Measurements from ENCODE around the gene MXD1. TPM values are rescaled to one million over a fixed set of nuclear protein-coding genes. Genes with fewer than 3 reads are reported as not detected.
A peak's percentile ranks its signal among the peaks of the same experiment; 100 is the strongest.

Gene MXD1
- total and polyA plus RNA-seq, 9 of the 15 experiments (the other 6 are each of a cell fraction or from before 2014, with no cell fraction given), result 6.7 to 35.9 (median 11.0) TPM

DNA sequence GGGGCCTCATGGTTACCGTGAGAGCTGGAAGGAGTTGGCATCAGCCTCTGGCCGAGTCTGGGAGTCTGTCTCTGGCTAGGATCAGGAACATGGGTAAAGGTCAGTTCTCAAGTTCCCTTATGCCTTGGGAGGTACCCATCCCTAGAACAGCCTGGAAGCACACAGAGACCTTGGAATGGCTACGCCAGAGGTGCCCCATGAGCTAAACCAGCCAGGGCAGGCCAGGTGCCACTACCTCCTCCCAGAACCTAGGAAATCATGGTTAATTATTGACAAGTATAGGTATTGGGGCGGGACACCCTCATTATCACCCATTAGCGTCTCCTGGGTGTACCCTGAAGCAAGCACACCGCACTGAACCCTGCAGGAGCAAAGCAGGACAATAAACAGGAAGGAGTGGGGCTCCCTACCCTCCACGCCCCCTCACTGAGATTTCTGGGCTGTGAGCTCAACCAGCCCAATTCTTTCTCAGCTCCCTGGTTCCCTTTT lies 49.5 kb downstream of the MXD1 start:
- DNase-seq (ENCODE audit: extremely low read depth in 1 of 4, low spot score in 3 of 4), result peak in 1 of 4 experiments; percentile 8
- Histone ChIP-seq H4K20me1 (replicated peaks; ENCODE audit: control insufficient read depth, insufficient read depth, low read length) (no peaks in the 10 kb centered on the region; the same call in 1 of the 2 replicates), H3K4me1 (replicated peaks in 1 of 2; ENCODE audit: control insufficient read depth in 2 of 2, insufficient read depth in 2 of 2, low read length in 2 of 2) (peaks cover 0 to 13% of the 10 kb centered on the region in 2 experiments; a peak in 3 of 5 replicates), H3K9me1 (ENCODE audit: control insufficient read depth, insufficient read depth, low read length) (no peaks in the 10 kb centered on the region), H3K9ac (ENCODE audit: insufficient read depth in 1 of 2, low read depth in 2 of 2, low read length in 2 of 2) (peak overlapping the region in 1 of 2 experiments; percentile 26; a peak in 1 of 4 replicates), H3K27me3 (ENCODE audit: control insufficient read depth in 2 of 2, insufficient read depth in 2 of 2, low read length in 2 of 2) (no peaks in the 10 kb centered on the region), H3K36me3 (ENCODE audit: control insufficient read depth, insufficient read depth, low read length) (no peaks in the 10 kb centered on the region), H3K9me3 (replicated peaks; ENCODE audit: control insufficient read depth, insufficient read depth, low read depth, low read length) (no peaks in the 10 kb centered on the region), H3K4me3 (no peak overlapping the region), H2AFZ (ENCODE audit: low read depth, low read length) (no peak overlapping the region), H3K27ac (ENCODE audit: extremely low read depth, low read depth, low read length) (no peak overlapping the region), H3K79me2 (ENCODE audit: control insufficient read depth, insufficient read depth, low read length) (no peaks in the 10 kb centered on the region), H3K4me2 (ENCODE audit: insufficient read depth, low read length) (no peak overlapping the region)
- ChIA-PET POLR2A (interaction anchor here (0.6 to 3.3 kb wide), 3 partner anchors 11 to 178 kb away, joined by 4 to 16 read pairs (median 4); no protein-coding TSS in a partner anchor), CTCF (ENCODE audit: low intra/inter-chr PET ratio) (no interaction called here)
- TF ChIP-seq ETV1 (tag; conservative IDR thresholded peaks at IDR 0.05; ENCODE audit: low read depth) (0 out of 2 replicates have a peak, but pooled peaks have one; percentile 16), NRF1 (conservative IDR thresholded peaks at IDR 0.05 in 1 of 2, IDR thresholded peaks at IDR 0.05 in 1 of 2) (no peak)
- intact Hi-C loops (cut with micrococcal nuclease), result no loop called here
- ATAC-seq, result peak; percentile 25; the same call in 1 of the 3 replicates
- in situ Hi-C loops (cut with MboI), result no loop called here
- 50% methylated on average over 7 of the region's 7 CpGs for WGBS (ENCODE audit: insufficient coverage, low coverage, missing lambda C conversion rate)
- no peak for FAIRE-seq
- BruUV-seq (replicated peaks), result no TSS peak

DNA sequence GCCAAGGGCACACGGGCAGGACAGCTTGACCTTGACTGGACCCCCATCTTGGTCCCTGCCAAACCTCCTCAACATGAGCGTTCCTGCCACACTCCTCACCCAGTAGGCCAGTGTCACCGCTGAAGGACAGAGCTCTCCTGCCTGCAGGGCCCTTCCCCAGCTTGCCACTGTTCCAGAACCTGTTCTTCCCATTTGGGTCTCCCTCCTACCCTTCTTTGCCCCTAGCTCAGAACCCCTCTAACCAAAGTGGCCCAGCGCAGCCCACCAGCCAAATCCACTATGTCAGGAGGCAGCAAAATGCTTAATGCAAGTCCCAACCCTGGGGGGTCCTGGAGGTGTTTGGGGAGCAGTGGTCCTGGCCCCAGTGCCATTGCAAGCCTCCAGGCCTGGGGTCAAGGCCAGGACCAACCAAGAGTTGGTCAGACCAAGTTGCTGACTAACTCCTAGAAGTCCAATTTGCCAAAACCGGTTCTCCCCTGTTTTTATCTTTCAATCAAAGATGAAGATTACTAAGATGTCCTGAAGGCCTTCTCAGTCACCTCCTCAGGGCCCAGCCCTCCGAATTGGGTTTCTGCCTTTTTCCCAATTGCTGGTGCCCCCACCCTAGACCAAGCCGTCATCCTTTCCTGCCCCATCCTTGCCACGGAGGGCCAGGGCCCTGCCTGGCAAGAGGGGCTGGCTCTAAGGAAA lies 51.0 kb downstream of the MXD1 start:
- Histone ChIP-seq H4K20me1 (replicated peaks; ENCODE audit: control insufficient read depth, insufficient read depth, low read length) (no peaks in the 10 kb centered on the region; the same call in 1 of the 2 replicates), H3K4me3 (no peak overlapping the region), H3K9me3 (replicated peaks; ENCODE audit: control insufficient read depth, insufficient read depth, low read depth, low read length) (no peaks in the 10 kb centered on the region), H3K9me1 (ENCODE audit: control insufficient read depth, insufficient read depth, low read length) (no peaks in the 10 kb centered on the region), H3K27ac (ENCODE audit: extremely low read depth, low read depth, low read length) (no peak overlapping the region), H3K27me3 (ENCODE audit: control insufficient read depth in 2 of 2, insufficient read depth in 2 of 2, low read length in 2 of 2) (no peaks in the 10 kb centered on the region), H3K79me2 (ENCODE audit: control insufficient read depth, insufficient read depth, low read length) (no peaks in the 10 kb centered on the region), H3K9ac (ENCODE audit: insufficient read depth in 1 of 2, low read depth in 2 of 2, low read length in 2 of 2) (peak overlapping the region in 1 of 2 experiments; percentile 37; a peak in 2 of 4 replicates), H3K4me1 (replicated peaks in 1 of 2; ENCODE audit: control insufficient read depth in 2 of 2, insufficient read depth in 2 of 2, low read length in 2 of 2) (peaks cover 0 to 15% of the 10 kb centered on the region in 2 experiments; a peak in 3 of 5 replicates), H2AFZ (ENCODE audit: low read depth, low read length) (no peak overlapping the region), H3K4me2 (ENCODE audit: insufficient read depth, low read length) (no peak overlapping the region), H3K36me3 (ENCODE audit: control insufficient read depth, insufficient read depth, low read length) (no peaks in the 10 kb centered on the region)
- no peak for FAIRE-seq
- intact Hi-C loops (cut with micrococcal nuclease), result no loop called here
- in situ Hi-C loops (cut with MboI), result no loop called here
- ChIA-PET POLR2A (interaction anchor here (0.6 to 3.3 kb wide), 3 partner anchors 9 to 44 kb away, joined by 3 to 16 read pairs (median 4); no protein-coding TSS in a partner anchor), CTCF (ENCODE audit: low intra/inter-chr PET ratio) (no interaction called here)
- ATAC-seq, result no peak
- DNase-seq (ENCODE audit: extremely low read depth in 1 of 4, low spot score in 3 of 4), result no peak
- no TSS peak for BruUV-seq (replicated peaks)
- WGBS (ENCODE audit: insufficient coverage, low coverage, missing lambda C conversion rate), result 61% methylated on average over 8 of the region's 8 CpGs
- TF ChIP-seq, protein P1, sequence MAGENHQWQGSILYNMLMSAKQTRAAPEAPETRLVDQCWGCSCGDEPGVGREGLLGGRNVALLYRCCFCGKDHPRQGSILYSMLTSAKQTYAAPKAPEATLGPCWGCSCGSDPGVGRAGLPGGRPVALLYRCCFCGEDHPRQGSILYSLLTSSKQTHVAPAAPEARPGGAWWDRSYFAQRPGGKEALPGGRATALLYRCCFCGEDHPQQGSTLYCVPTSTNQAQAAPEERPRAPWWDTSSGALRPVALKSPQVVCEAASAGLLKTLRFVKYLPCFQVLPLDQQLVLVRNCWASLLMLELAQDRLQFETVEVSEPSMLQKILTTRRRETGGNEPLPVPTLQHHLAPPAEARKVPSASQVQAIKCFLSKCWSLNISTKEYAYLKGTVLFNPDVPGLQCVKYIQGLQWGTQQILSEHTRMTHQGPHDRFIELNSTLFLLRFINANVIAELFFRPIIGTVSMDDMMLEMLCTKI (IDR thresholded peaks at IDR 0.05; ENCODE audit: partially characterized antibody), result no peak

Data from K562 (cell line).